NCI-H128 (cell line): ENCODE measurements around the gene AATK.

Experiments
- DNase-seq: peaks from one replicate; lab custom pipeline; 2025; ENCODE audit not compliant: unreplicated experiment; lab: John Stamatoyannopoulos, UW

Gene AATK

DNA sequence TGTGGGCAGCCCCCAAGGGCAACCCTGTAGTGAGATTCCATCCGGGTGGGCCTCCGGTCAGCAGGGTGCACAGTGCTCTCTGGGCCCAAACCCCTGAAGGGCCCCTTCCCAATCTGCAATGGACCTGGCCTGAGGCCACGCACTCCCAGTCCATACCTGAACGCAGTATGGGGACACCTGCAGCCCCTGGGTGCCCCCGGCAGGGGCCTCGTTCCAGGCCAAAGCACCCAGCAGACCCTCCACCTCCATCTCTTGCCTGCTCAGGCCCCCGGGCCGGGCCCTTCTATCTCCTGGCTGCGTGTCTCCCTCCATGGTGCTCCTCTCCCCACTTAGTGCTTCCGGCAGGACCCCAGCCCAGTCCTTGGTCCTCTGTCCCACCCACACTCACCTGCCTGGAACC, 17.3 kb upstream of the AATK start:
- DNase-seq = no peak

DNA sequence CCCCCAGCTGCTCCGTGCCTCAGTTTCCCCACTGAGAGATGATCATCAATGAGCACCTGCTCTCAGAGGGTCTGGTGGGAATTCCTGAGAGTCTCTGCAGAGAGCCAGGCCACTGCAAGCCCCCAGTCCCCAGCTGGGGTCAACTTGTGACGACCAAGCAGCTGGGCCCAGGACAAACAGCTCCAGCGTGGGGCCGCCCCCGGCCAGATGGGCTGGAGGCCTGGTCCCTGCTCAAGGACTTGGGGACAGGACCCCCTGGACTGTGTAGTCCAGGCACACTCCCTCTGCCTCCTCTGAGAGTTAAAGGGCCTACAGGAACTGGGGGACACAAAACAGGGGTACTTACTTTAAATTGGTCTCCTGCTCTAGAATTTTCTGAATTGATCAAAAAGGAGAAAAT, 16.6 kb upstream of the AATK start:
- DNase-seq = no peak

DNA sequence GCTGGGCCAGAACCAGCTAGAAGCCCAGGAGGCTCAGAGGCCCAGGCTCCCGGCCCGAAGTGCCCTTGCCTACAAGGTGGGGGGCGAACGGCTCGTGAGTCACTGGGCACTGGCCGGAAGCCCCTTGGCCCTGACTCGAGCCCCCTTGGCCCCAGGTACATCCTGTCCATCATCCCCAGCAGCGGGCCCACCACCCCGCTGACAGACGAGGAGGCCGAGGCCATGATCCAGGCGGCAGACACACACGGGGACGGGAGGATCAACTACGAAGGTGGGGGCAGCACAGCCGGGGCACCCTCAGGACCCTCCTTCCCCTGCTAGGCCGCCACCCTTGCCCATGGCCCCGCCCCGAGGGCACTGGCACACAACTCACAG, 15.8 kb upstream of the AATK start:
- no peak for DNase-seq

- DNase-seq = no peak
These were observed 15.1 kb upstream of the AATK start for GRCh38 chr17:81180836-81181810.

- DNase-seq = no peak
These were observed 13.8 kb upstream of the AATK start for GRCh38 chr17:81179861-81180260.

- no peak for DNase-seq
These were observed 13.2 kb upstream of the AATK start for GRCh38 chr17:81179220-81179619.

GRCh38 chr17:81178136-81179091, 12.4 kb upstream of the AATK start:
- DNase-seq = no peak

DNA sequence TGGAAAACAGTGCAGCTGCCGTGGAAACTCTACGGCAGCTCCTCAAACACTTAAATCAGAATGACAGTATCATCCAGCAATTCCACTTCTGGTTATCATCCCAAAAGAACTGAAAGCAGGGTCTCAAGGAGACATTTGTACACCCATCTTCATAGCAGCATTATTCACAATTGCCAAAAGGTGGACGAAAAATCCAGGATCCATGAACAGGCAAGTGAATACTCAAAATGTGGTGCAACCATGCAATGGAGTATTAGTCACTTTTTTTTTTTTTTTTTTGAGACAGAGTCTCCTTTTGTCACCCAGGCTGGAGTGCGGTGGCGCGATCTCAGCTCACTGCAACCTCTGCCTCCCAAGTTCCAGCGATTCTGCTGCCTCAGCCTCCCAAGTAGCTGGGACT, 10.6 kb upstream of the AATK start:
- no peak for DNase-seq

- no peak for DNase-seq
These were observed 7.7 kb upstream of the AATK start for GRCh38 chr17:81173762-81174155.

DNA sequence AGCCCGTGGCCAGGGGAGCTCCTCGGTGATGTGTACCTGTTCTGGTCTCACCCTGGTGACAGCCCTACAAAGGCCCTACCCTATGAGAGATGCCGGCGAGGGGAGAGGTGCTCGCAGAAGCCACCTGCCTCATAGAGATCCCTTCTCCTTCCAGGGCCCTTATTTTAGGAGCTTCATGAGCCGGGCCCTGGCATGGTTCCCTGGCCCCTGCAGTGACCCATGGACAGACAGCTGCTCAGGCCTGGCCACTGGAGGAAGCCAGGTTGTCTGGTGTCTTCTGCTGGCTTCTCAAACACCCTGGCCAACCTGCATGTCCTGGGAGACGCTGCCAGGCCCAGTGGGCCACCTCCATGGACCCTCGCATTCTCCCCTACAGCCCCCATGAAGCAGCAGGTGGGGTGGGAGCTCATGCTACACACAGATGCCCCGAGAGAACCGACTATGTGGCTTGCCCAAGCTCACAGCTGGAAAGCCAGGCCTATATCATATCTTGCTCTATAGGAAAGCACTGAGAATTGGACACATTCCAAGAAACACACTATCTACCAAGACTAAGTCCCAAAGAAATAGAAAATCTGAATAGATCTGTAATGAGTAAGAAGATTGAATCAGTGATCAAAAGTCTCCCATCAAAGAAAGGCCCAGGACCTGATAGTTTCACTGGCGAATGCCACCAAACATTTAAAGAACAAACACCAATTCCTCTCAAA, 7.2 kb upstream of the AATK start:
- DNase-seq = no peak

GRCh38 chr17:81171941-81172340, 5.9 kb upstream of the AATK start:
- DNase-seq = no peak

GRCh38 chr17:81170727-81171494, 4.9 kb upstream of the AATK start:
- DNase-seq = no peak

DNA sequence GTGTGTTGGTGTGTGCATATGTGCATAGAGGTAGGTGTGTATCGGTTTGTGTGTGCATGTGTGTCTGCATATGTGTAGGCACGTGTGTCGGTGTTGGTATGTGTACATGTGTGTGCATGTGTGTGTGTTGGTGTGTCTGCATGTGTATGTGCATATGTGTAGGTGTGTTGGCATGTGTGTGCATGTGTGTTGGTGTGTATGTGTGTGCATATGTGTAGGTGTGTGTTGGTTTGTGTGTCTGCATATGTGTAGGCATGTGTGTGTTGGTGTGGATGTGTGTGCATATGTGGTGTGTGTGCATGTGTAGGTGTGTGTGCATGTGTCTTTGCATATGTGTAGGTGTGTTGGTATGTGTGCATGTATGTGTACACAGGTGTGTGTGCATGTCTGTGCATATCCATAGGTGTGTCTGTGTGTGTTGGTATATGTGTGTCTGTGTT, 3.9 kb upstream of the AATK start:
- no peak for DNase-seq

DNA sequence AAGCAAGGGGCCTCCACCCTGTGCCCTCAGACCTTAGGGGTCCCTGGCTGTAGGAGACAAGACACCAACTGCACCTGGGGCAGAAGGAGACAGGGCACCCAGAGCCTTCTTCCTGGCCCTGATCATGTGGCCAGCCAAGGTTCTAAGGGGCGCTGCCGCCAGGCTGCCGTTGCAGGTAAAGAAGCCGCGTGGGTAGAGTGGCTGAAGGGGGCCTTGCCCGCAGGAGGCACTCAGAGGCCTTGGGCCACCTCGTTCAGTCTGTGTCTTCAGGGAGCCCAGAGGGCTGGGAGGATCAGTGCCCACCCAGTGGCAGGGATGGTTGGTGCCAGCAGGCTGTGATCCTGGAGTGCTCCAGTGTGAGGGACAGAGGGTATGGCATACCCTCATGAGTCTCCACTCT, 1.6 kb upstream of the AATK start:
- no peak for DNase-seq

DNA sequence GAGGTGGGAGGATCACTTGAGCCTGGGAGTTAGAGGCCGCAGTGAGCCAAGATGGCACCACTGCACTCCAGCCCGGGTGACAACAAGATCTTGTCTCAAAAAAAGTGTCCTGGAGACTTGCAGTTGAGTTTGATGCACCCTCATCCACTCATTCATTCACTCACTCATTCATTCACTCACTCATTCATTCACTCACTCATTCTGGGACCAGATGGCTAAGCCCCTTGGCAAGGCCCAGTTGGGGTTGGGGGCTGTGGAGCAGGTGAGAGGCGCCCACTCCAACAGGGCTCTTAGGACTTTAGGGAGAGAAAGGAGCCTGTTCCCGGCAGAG, 1.1 kb upstream of the AATK start:
- DNase-seq = no peak

DNA sequence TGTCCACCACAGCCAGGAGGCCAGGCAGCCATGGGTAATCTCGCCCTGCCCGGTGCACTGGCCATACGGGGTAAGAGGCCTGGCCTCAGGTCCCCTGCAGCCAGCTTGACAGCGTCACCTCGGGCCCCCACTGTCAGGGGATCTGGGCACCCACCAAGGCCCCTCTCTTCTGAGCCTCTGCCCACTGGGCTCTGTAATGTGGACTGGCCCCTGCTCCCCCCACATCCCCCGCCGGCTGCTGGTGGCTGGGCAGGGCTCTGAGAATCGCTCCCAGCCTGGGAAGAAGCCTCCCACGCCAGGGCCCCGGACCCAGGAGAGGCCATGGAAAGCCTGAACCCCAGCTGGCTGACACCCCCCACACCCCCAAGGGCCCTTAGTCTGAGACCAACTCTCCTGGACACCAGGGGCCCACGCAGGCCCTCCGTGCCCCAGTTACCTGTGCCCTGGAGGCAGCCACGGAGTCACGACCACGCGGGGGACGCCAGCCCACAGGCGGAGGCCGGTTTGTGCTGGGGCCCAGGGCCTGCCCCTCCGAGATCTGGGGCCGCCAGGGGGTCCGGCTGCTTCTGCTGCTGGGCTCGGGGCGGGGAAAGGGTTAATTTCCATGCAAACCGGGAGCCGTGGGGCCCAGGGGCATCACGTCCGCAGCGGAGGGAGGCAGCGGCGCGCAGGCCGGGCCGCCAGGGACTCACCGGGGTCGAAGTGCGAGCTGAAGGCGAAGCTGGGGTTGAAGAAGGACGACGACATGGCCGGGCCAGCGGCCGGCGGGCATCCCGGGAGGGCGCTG, 582 bp downstream of the AATK start, which contains the start of gene PVALEF:
PVALEF (plus strand) TSS at position 262 of the 787 bp plus-strand sequence. CDS start 15,720 bp downstream, outside the sequence.
- DNase-seq = no peak

DNA sequence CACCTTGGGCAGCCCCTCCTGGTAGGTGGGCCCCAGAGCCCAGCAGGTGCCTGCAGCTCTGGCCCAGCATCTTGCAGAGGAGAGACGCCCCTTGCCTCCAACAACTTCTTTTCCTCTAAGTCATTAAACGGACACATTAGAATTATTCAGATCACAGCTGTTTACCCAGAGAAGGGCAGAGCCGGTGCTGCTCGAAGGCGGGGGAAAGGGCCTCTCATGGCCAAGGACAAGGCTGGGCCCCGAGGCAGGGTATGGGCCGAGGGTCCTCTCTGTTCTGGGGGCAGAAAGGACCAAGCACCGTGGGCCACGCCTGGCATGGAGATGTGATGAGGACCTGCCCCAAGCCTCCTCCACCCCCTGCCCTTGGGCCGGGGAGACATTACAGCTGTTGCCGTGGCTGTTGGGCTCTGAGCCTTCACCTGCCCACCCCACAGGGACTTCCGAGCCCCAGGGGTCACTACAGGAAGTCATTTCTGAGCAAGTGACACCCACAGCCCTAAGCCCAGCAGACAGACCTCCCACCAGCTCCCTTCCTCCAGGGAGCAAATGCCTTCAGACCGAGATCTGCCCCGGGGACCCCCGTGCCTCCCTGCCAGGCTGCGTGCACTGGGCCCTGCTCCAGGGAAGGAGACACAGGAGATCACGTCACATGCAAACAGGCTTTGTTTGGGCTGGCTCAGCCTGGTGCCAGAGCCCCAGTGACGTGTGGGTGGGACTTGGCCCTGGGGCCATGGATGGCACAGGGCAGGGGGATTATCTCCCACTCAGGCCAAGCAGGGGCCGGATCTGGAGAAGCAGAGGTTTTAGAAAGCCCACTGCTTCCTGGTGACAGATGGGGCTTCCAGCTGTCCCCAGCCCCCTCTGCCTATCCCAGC, 1.4 kb downstream of the AATK start:
- no peak for DNase-seq

GRCh38 chr17:81163703-81164370, 2.2 kb downstream of the AATK start:
- DNase-seq = no peak
